GM18520 (cell line): ENCODE results near the gene CFAP92.

Experiments used
- ATAC-seq: cut with Tn5 transposase; IDR thresholded peaks from one replicate; pipeline ENCODE4 v1.9.1; 2021; ENCODE audit not compliant: unreplicated experiment

Gene CFAP92

GRCh38 chr3:129006864-129007263, 13.0 kb upstream of the CFAP92 start:
- no peak for ATAC-seq

GRCh38 chr3:129005526-129006303, 11.8 kb upstream of the CFAP92 start:
- ATAC-seq, result no peak

GRCh38 chr3:129004639-129005295, 10.9 kb upstream of the CFAP92 start:
- ATAC-seq, result no peak

GRCh38 chr3:129003578-129004112, 9.8 kb upstream of the CFAP92 start:
- ATAC-seq, result no peak

GRCh38 chr3:129002573-129003569, 9.0 kb upstream of the CFAP92 start:
- ATAC-seq, result no peak

GRCh38 chr3:129001806-129002572, 8.1 kb upstream of the CFAP92 start:
- ATAC-seq, result no peak

- no peak for ATAC-seq
These were observed 7.4 kb upstream of the CFAP92 start, which contains the start of gene EFCC1 for GRCh38 chr3:129001101-129001805. Gene EFCC1, plus strand, starts transcription at chr3:129001304. Its CDS starts 325 bp downstream, at chr3:129001629.

GRCh38 chr3:129000742-129001100, 6.8 kb upstream of the CFAP92 start:
- ATAC-seq, result no peak

- no peak for ATAC-seq
These were observed 5.2 kb upstream of the CFAP92 start for GRCh38 chr3:128999102-128999501.

- ATAC-seq, result no peak
These were observed 4.7 kb upstream of the CFAP92 start for GRCh38 chr3:128998561-128998960.

GRCh38 chr3:128997486-128998133, 3.7 kb upstream of the CFAP92 start:
- ATAC-seq, result no peak

- ATAC-seq, result no peak
These were observed 2.9 kb upstream of the CFAP92 start for GRCh38 chr3:128996726-128997125.

- no peak for ATAC-seq
These were observed 2.3 kb upstream of the CFAP92 start for GRCh38 chr3:128996200-128996599.

- ATAC-seq, result no peak
These were observed 1.9 kb upstream of the CFAP92 start for GRCh38 chr3:128995737-128996136.

- ATAC-seq, result no peak
These were observed 988 bp upstream of the CFAP92 start for GRCh38 chr3:128994581-128995546.

GRCh38 chr3:128994173-128994512, 267 bp upstream of the CFAP92 start:
- ATAC-seq, result no peak

- ATAC-seq, result no peak
These were observed 883 bp downstream of the CFAP92 start for GRCh38 chr3:128992926-128993460.

GRCh38 chr3:128991355-128991895, 2.5 kb downstream of the CFAP92 start:
- ATAC-seq, result no peak
